KOPT-K1 (cell line): ENCODE measurements around the gene CENPX.

Source experiments
- H3K27ac ChIP-seq: fragments of 200-600 bp; sonication (generic); 2 replicates; pipeline ENCODE4 v1.5.1; 2016; ENCODE audit warnings: antibody characterized with exemption, mild to moderate bottlenecking, low read depth, low read length; ENCODE audit not compliant: poor library complexity, severe bottlenecking
- H3K36me3 ChIP-seq: fragments of 200-600 bp; sonication (generic); 2 replicates; pipeline ENCODE4 v1.5.1; 2017; ENCODE audit warnings: antibody characterized with exemption, mild to moderate bottlenecking, low read length, moderate library complexity; ENCODE audit not compliant: insufficient read depth
- H3K9me3 ChIP-seq: fragments of 200-600 bp; sonication (generic); 2 replicates; pipeline ENCODE4 v1.5.1; 2017; ENCODE audit warnings: antibody characterized with exemption, low read length, mild to moderate bottlenecking; ENCODE audit not compliant: insufficient read depth, poor library complexity, severe bottlenecking

CENPX gene

GRCh38 chr17:82022310-82022980 is at the start of gene CENPX:
CENPX (minus strand) TSS chr17:82022878; CDS start chr17:82022861, 17 bp downstream.
- no peaks in the 10 kb centered on the region for H3K9me3 ChIP-seq
- H3K36me3 ChIP-seq, result peaks cover 26% of the 10 kb centered on the region
- peak within 1 kb of the TSS; percentile 82 for H3K27ac ChIP-seq

- H3K9me3 ChIP-seq, result no peaks in the 10 kb centered on the region
- H3K27ac ChIP-seq, result no peak overlapping the region
- H3K36me3 ChIP-seq, result no peaks in the 10 kb centered on the region
Observed at GRCh38 chr17:82070611-82071010, 47.9 kb upstream of the CENPX start.

- peak within 1 kb of the TSS; percentile 72 for H3K27ac ChIP-seq
- H3K36me3 ChIP-seq, result peaks cover 36% of the 10 kb centered on the region
- no peaks in the 10 kb centered on the region for H3K9me3 ChIP-seq
Observed at GRCh38 chr17:82065638-82066303, 43.1 kb upstream of the CENPX start, which contains the start of gene DUS1L. DUS1L (minus strand) TSS chr17:82065804; CDS start chr17:82065059, 745 bp downstream.

- peak overlapping the region; percentile 72 for H3K27ac ChIP-seq
- H3K9me3 ChIP-seq, result no peaks in the 10 kb centered on the region
- peaks cover 41% of the 10 kb centered on the region for H3K36me3 ChIP-seq
Observed at GRCh38 chr17:82065193-82065637, 42.5 kb upstream of the CENPX start.

GRCh38 chr17:82064433-82065192 is 41.9 kb upstream of the CENPX start:
- H3K27ac ChIP-seq, result peak overlapping the region; percentile 72
- peaks cover 47% of the 10 kb centered on the region for H3K36me3 ChIP-seq

GRCh38 chr17:82063424-82064415 is 41.0 kb upstream of the CENPX start:
- H3K36me3 ChIP-seq, result peaks cover 56% of the 10 kb centered on the region
- H3K9me3 ChIP-seq, result no peaks in the 10 kb centered on the region
- H3K27ac ChIP-seq, result no peak overlapping the region

More at GRCh38 chr17:82064433-82065192, 41.9 kb upstream of the CENPX start:
- H3K9me3 ChIP-seq, result no peaks in the 10 kb centered on the region

- Histone ChIP-seq H3K36me3 (peaks cover 63% of the 10 kb centered on the region), H3K9me3 (no peaks in the 10 kb centered on the region), H3K27ac (no peak overlapping the region)
Observed at GRCh38 chr17:82062984-82063368, 40.3 kb upstream of the CENPX start.

- no peaks in the 10 kb centered on the region for H3K9me3 ChIP-seq
- no peak overlapping the region for H3K27ac ChIP-seq
- H3K36me3 ChIP-seq, result peaks cover 70% of the 10 kb centered on the region
Observed at GRCh38 chr17:82062076-82062983, 39.7 kb upstream of the CENPX start.

- Histone ChIP-seq H3K36me3 (peaks cover 80% of the 10 kb centered on the region), H3K9me3 (no peaks in the 10 kb centered on the region), H3K27ac (no peak overlapping the region)
Observed at GRCh38 chr17:82061047-82061925, 38.6 kb upstream of the CENPX start.

GRCh38 chr17:82060614-82061013 is 37.9 kb upstream of the CENPX start:
- Histone ChIP-seq H3K27ac (no peak overlapping the region), H3K36me3 (peaks cover 87% of the 10 kb centered on the region), H3K9me3 (no peaks in the 10 kb centered on the region)

- peaks cover 93% of the 10 kb centered on the region for H3K36me3 ChIP-seq
- H3K9me3 ChIP-seq, result no peaks in the 10 kb centered on the region
Observed at GRCh38 chr17:82060001-82060380, 37.3 kb upstream of the CENPX start.

GRCh38 chr17:82059272-82060000 is 36.8 kb upstream of the CENPX start:
- Histone ChIP-seq H3K27ac (no peak overlapping the region), H3K36me3 (peaks cover 99% of the 10 kb centered on the region)

More at GRCh38 chr17:82060001-82060380, 37.3 kb upstream of the CENPX start:
- H3K27ac ChIP-seq, result no peak overlapping the region

More at GRCh38 chr17:82059272-82060000, 36.8 kb upstream of the CENPX start:
- H3K9me3 ChIP-seq, result no peaks in the 10 kb centered on the region
